Measurements from ENCODE around the gene NRF1. TPM values are rescaled to one million over a fixed set of nuclear protein-coding genes. Genes with fewer than 3 reads are reported as not detected.
"Not testable (repeated sequence)": the region's sequence is repeated elsewhere in the genome, so short reads cannot be mapped to it uniquely, and the experiment has no call there.

Gene NRF1
- polyA plus RNA-seq, 3 donors, result 21.8 to 29.9 (median 24.5) TPM

- peak; percentile 65 for DNase-seq
Observed at GRCh38 chr7:129780257-129780973, 168.9 kb downstream of the NRF1 start.

DNA sequence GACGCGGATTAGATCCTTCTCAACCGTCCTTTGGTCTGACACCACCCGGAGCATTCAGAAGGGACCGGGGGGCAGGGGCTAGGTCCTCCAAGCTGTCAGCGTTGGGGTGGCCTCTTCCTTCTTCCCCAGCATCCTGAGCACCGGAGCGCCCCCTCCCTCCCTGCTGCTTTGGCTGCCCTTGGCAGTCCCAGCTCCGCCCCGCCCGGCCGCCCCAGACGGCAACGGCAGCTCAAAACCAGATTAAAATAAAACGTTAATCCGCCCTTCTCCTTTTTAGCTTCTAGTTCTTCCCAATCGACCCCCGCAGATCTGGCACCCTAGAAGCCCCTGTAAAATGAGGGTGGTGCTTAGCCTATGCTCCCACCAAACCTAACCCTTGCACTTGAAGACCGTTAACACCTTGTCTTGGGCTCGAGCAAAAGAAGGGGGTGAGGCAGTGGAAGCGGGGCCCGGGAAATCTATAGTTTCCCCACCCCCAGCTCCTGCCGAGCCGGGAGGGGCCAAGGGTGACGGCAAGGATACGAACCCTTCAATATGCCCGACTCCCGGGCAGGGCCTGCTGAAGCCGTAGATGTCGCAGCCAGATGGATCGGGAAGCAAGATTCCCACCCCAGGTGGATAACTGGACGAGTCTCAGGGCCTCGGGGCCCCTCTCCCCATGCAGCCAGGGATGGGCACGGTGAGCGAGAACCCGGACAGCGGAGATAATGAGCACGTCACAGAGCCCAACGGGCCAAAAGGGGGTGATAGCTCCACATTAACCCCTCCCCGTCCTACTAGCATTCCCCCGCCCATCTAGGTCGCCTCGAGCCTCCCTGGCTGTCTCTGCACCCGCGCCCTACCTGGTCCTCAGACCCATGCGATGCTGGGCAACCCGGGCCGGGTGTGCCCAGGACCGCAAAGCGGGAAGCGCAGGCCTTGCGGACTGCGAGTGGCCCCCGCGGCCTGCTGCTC lies 169.7 kb downstream of the NRF1 start:
- no peak for DNase-seq

DNA sequence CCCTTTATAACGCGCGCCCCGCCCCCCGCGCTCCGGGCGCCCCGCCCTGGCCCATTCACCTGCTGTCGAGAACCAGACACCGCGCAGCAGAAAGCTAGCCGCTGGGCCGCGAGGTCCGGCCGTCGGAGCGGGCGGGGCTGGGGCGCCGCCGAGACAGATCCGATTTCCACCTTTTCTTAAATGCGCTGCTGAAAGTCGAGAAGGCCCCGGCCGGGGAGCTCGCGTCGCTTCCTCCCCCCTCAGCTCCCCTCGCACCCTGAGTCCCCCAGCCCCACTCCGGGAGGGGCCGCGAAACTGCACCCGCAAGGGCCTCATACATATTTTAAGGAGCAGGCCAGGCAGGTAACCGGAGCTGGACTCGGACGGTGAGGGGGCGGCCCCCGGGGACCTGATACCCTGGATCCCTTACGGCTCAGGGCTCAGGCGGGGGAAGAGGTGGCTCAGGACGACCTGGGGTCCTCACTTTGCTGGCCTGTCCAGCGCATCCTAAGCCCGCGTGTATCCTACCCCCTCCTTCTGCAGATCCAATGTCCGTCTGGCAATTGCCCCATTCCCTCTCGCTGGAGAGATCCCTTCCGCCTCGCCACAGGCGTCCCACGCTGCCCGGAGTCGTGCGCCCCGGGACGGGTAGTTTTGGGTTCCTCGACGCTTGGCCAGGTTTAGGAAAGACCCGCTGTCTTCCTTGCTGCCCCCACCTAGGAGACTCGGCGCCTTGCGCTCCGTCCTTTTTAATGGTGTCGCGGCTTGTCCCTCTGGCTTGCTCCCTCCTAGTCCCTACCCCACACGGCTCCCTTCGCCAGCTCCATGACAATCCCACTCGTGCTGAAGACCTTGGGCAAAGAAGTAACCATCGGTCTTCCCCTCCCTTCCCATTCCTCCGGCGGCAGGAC lies 170.7 kb downstream of the NRF1 start:
- no peak for DNase-seq

GRCh38 chr7:129782818-129783583 lies 171.5 kb downstream of the NRF1 start:
- no peak for DNase-seq

GRCh38 chr7:129783584-129783919 lies 172.0 kb downstream of the NRF1 start:
- DNase-seq, result no peak

GRCh38 chr7:129784437-129784782 lies 172.9 kb downstream of the NRF1 start:
- DNase-seq, result no peak

GRCh38 chr7:129784783-129785684 lies 173.5 kb downstream of the NRF1 start:
- DNase-seq, result no peak

DNA sequence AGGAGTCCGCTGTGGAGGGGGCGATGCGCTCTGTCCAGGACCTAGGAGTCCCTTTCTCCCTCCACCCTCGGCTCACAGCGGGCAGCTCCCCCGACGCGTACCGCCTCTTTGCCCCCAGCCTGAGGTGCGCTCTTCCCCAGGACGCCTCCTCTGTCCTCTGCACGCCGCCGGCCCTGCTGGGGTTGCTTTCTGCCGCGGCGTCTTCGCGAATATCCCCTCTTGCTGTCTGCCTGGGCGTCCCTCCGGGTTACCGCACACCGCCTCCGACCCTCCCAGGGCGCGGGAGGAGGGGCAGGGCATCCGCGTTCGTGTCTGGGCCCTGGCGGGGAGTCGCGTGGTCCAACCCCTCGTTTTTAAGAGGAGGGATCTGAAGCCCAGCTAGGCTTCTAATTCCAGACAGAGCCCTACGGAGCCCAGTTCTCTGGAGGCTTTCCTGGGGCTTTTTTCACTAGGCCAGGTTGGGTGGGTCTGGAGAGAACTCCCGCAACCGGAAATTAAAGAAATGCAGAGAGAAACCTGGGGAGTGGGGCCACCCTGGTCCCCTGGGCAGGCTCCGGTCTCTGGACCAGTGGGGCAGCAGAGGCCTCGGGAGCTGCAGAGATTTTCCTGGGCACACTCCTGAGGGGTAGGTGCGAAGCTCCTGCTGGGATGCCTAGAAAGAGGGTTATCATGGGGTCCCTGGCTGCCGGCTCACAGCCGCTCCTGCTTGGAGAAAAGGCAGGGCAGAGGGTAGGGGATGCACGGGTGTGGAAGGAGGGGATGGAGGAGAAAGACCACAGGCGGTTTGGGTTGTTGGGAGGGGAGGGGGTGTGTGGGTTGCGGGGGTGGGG lies 174.4 kb downstream of the NRF1 start:
- DNase-seq, result no peak

GRCh38 chr7:129786825-129787563 lies 175.5 kb downstream of the NRF1 start:
- no peak for DNase-seq

DNA sequence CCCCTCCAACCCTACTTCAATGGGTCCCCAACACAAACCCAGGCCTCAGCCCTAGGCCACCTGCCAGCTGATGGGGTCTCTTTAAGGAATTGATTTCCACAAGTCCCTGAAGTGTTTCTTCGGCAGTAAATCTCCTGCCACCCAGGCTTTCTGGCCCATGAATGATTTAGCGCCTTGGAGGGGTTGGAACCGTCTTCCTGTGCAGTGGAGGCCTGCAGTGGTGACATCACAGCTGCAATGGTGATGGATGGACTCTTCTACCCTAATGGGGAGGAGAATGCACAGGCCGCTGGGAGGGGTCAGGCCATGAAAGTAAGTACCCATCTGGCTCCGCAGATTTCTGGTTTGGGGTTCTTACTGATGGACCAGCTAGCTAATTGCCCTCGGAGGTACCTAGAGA lies 177.5 kb downstream of the NRF1 start:
- no peak for DNase-seq

GRCh38 chr7:129789652-129790051 lies 178.1 kb downstream of the NRF1 start:
- no peak for DNase-seq

DNA sequence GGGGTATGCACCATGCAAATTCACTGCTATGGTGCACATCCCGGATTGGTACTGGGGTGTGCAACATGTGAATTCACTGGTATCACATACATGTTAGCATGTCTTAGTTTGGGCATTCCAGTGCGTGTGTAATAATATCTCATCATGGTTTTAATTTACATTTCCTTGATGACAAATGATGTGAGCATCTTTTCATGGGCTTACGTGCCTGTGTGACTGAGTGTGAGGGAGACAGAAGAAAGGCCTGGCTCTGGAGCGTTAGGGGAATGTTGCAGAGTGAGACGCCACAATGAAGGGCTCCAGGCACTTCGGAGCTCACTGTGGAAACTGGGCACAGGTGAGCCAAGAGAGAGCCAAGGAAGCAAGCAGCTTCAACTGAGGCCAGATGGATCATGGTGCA lies 178.6 kb downstream of the NRF1 start:
- DNase-seq, result no peak

DNA sequence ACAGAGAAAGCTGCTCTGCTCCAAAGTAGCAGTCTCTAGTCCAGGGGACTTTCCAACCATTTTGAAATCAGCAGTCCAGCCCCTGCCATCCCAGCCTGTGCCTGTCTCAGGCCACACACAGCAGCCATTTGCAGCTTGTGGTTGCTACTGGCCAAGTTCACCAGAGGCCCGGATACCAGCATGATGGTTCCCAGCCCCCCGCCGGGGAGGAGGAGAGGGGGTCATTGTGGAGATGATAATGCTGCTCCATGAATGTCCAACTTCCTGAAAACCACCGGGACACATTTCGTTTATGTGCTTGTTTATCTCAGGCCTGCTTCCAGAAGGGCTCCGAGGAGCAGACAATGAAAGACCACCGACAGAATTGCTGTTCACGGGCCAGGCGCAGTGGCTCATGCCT lies 181.2 kb downstream of the NRF1 start:
- DNase-seq, result no peak

DNA sequence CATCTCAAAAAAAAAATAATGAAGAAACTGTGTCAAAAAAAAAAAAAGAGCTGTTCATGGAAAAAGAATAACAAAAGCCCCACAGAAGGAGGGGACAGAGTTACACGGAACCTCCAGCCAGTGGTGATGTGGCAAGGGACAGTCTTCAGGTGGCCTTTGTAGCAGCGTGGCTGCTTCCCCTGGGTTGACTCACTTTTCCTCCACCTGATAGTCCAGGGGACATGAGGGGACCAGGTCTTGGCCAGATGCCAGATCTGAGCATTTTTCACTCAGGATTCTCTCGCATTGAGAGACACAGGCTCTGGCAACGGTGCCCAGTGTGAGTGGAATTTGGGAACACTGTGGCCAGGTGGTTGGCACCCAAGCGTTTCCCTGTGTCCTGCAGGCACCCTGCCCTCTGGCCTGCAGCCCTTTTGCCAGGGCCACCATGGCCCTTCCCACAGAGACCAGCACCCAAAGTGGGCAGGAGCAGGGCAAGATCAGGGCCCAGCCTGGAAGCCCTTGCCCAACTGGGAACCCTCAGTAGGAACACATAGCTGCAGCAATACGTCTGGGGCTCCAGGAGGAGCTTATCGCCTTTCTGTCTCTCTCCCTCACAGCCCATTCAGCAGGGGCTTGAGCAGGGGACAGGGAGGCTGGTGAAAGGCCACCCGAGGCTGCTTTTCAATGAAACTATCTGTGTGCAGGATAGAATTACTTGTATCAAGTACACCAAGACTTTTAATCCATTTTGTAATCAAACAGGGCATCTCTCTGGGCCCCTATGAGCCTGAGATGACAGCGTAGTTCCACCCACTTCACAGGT lies 182.2 kb downstream of the NRF1 start:
- no peak for DNase-seq

- not testable (repeated sequence) for DNase-seq
Observed at GRCh38 chr7:129794461-129794860, 182.9 kb downstream of the NRF1 start.

- no peak for DNase-seq
Observed at GRCh38 chr7:129796186-129796775, 184.8 kb downstream of the NRF1 start.

DNA sequence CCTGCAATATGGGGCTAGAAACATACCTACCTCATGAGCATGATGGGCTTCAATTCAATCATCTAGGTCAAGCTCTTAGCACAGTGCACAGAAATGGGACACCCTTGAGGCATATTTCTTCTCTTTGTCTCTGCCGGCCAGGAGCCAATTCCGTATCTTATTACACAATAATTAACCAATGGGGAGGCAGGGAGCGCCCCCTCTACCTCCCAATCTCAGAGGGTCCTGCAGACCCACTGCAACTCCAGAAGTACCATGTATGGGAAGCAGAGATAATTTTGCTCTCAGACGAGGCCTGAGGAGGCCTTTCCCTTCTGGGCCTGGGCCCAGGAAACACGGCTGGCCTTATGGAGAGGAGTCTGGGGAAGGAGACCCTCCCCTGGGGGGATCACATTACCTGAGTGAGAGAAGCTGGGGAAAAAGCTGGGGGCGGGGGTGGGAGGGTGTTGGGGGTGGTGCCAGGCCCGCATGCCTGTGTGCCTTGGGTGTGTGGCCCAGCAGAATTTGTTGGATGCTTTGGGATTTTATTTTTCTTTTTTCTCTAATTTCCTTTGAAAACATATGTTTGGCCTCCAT lies 185.8 kb downstream of the NRF1 start:
- no peak for DNase-seq

All from renal pelvis (tissue), 4 donors.